K562 (cell line): Measurements from ENCODE around the gene PIP5K1B. TPM values are rescaled to one million over a fixed set of nuclear protein-coding genes. Genes with fewer than 3 reads are reported as not detected.

Source experiments
- ATAC-seq: fragments of 200-7000 bp; cut with Tn5 transposase; 3 replicates; pipeline ENCODE4 v1.9.1; 2020; ENCODE audit warnings: moderate library complexity
- BruUV-seq: library from RNA; stranded (reverse); fragments of 400-500 nt; replicated peaks from 2 replicates; lab custom pipeline; 2021; lab: Mats Ljungman, UMichigan
- CTCF ChIA-PET: fragments of 300-600 bp; formaldehyde crosslinking; extraction: SDS; loops from one replicate; lab custom pipeline; 2021; ENCODE audit warnings: low intra/inter-chr PET ratio; lab: Yijun Ruan, JAX
- POLR2A ChIA-PET: fragments of 300-600, 350-650 bp; sonication (Branson Sonifier 250); formaldehyde crosslinking; extraction: SDS; loops from one replicate; lab custom pipeline; 2021; ENCODE audit warnings: antibody characterized with exemption, inconsistent platforms; lab: Yijun Ruan, JAX
- DNase-seq, 4 experiments: peaks; one replicate each; pipeline versions ENCODE4 v3.0.0 to v3.0.0-alpha.2; 2011 to 2018; ENCODE audit warnings: low spot score in 3 of 4, mixed read lengths in 3 of 4; ENCODE audit errors: extremely low read depth in 1 of 4
- FAIRE-seq: peaks from 2 replicates; lab custom pipeline; 2011; peaks lifted over from hg19 to GRCh38; lab: Jason Lieb, UNC
- H2AFZ ChIP-seq: 2 replicates; pipeline ENCODE4 v1.6.0; 2011; ENCODE audit warnings: low read depth, low read length, control low read depth, inconsistent platforms
- H3K27ac ChIP-seq: fragments of 200-600 bp; 3 replicates; pipeline ENCODE4 v1.8.0; 2011; ENCODE audit warnings: low read depth, mild to moderate bottlenecking, control low read depth, inconsistent platforms, low read length, moderate library complexity, mixed read lengths; ENCODE audit errors: extremely low read depth
- H3K27me3 ChIP-seq, 2 experiments: fragments of 300-600 bp in 1 of 2; 2 replicates in 1 of 2; 3 replicates in 1 of 2; pipeline versions ENCODE4 v1.6.0 to v1.8.0; 2011; ENCODE audit warnings: inconsistent platforms in 2 of 2, low read length in 2 of 2, mild to moderate bottlenecking in 1 of 2, mixed read lengths in 1 of 2, moderate library complexity in 1 of 2; ENCODE audit not compliant: control insufficient read depth in 2 of 2, insufficient read depth in 2 of 2
- H3K36me3 ChIP-seq: fragments of 300-600 bp; 3 replicates; pipeline ENCODE4 v1.8.0; 2011; ENCODE audit warnings: mild to moderate bottlenecking, low read length, inconsistent platforms; ENCODE audit not compliant: control insufficient read depth, insufficient read depth
- H3K4me1 ChIP-seq, 2 experiments: fragments of 200-600 bp in 1 of 2; replicated peaks in 1 of 2; 2 replicates in 1 of 2; 3 replicates in 1 of 2; pipeline versions ENCODE4 v1.5.1 to v1.8.0; 2011; ENCODE audit warnings: inconsistent platforms in 2 of 2, low read length in 2 of 2, mild to moderate bottlenecking in 1 of 2, mixed read lengths in 1 of 2, moderate library complexity in 1 of 2; ENCODE audit not compliant: control insufficient read depth in 2 of 2, insufficient read depth in 2 of 2
- H3K4me2 ChIP-seq: 2 replicates; pipeline ENCODE4 v1.6.1; 2011; ENCODE audit warnings: low read length, control low read depth, inconsistent platforms, mixed read lengths; ENCODE audit not compliant: insufficient read depth
- H3K4me3 ChIP-seq: fragments of 200-600 bp; sonication (generic), shearing (Covaris generic); 2 replicates; pipeline ENCODE4 v1.5.1; 2016; ENCODE audit warnings: control low read depth, inconsistent platforms
- H3K79me2 ChIP-seq: fragments of 200-600 bp; 3 replicates; pipeline ENCODE4 v1.8.0; 2011; ENCODE audit warnings: low read length, inconsistent platforms; ENCODE audit not compliant: control insufficient read depth, insufficient read depth
- H3K9ac ChIP-seq, 2 experiments: 2 replicates each; pipeline versions ENCODE4 v1.6.0 to v1.6.1; 2011; ENCODE audit warnings: low read depth in 2 of 2, low read length in 2 of 2, control low read depth in 1 of 2, inconsistent platforms in 1 of 2, mild to moderate bottlenecking in 1 of 2, mixed read lengths in 1 of 2; ENCODE audit not compliant: insufficient read depth in 1 of 2
- H3K9me1 ChIP-seq: one replicate; pipeline ENCODE4 v1.6.0; 2011; ENCODE audit warnings: inconsistent platforms, mild to moderate bottlenecking, low read length, moderate library complexity; ENCODE audit not compliant: control insufficient read depth, insufficient read depth
- H3K9me3 ChIP-seq: replicated peaks from 2 replicates; pipeline ENCODE4 v1.5.1; 2011; ENCODE audit warnings: low read depth, low read length, inconsistent platforms; ENCODE audit not compliant: control insufficient read depth, insufficient read depth
- H4K20me1 ChIP-seq: replicated peaks from 2 replicates; pipeline ENCODE4 v1.6.1; 2011; ENCODE audit warnings: low read length, inconsistent platforms, mixed read lengths; ENCODE audit not compliant: control insufficient read depth, insufficient read depth
- GABPA ChIP-seq: fragments of 200-800 bp; sonication (Bioruptor generic); conservative IDR thresholded peaks from 2 replicates; pipeline ENCODE4 v1.6.1; 2016; ENCODE audit warnings: low read depth, missing genetic modification characterization, missing compliant biosample characterization
- HDAC8 ChIP-seq: fragments of 450-650 bp; IDR thresholded peaks from 2 replicates; pipeline ENCODE4 v1.6.1; 2016; ENCODE audit warnings: mild to moderate bottlenecking, missing genetic modification characterization, moderate library complexity, missing compliant biosample characterization
- KAT2B ChIP-seq: IDR thresholded peaks from one replicate; pipeline ENCODE4 v1.6.1; 2012; ENCODE audit warnings: low read depth, mild to moderate bottlenecking, control low read depth, inconsistent platforms, low read length, moderate library complexity
- NFXL1 ChIP-seq: fragments of 450-650 bp; formaldehyde crosslinking; IDR thresholded peaks from 2 replicates; pipeline ENCODE4 v1.4.0; 2021; ENCODE audit warnings: mild to moderate bottlenecking
- PTTG1 ChIP-seq: fragments of 450-650 bp; IDR thresholded peaks from 2 replicates; pipeline ENCODE4 v1.6.1; 2016; ENCODE audit warnings: low read depth, mild to moderate bottlenecking, missing genetic modification characterization, missing compliant biosample characterization
- RAD51 ChIP-seq: fragments of 450-650 bp; IDR thresholded peaks from 2 replicates; pipeline ENCODE4 v1.7.1; 2016; ENCODE audit warnings: low read depth, mild to moderate bottlenecking, borderline replicate concordance
- RUNX1 ChIP-seq: sonication (generic); IDR thresholded peaks from 2 replicates; pipeline ENCODE4 v1.6.1; 2016; ENCODE audit warnings: antibody characterized with exemption, low read depth
- TBP ChIP-seq: optimal IDR thresholded peaks from 2 replicates; pipeline ENCODE3; 2011; ENCODE audit warnings: low read depth, low read length, improper control_type of control experiment
- ZBTB2 ChIP-seq: fragments of 450-650 bp; IDR thresholded peaks from 2 replicates; pipeline ENCODE4 v1.6.1; 2016; ENCODE audit warnings: antibody characterized with exemption
- ZNF766 ChIP-seq: fragments of 200-800 bp; sonication (Bioruptor generic); conservative IDR thresholded peaks from 2 replicates; pipeline ENCODE4 v1.6.1; 2016; ENCODE audit warnings: missing genetic modification characterization, missing compliant biosample characterization
- WGBS: fragments of 100-300 bp; shearing (Covaris generic); methylation state at CpG from one replicate; pipeline ENCODE4 v1.1.6; 2016; ENCODE audit warnings: low coverage, mixed read lengths; ENCODE audit not compliant: insufficient coverage; ENCODE audit errors: missing lambda C conversion rate; 5-methylcytosine and 5-hydroxymethylcytosine counted together
- in situ Hi-C: fragments of 300-500 bp; cut with MboI; formaldehyde crosslinking; loops from 4 replicates; pipeline ENCODE4 v1.15.0; 2018; ENCODE audit warnings: inconsistent platforms, mixed read lengths
- intact Hi-C: fragments of 100-400 bp; cut with micrococcal nuclease; formaldehyde crosslinking; loops from 2 replicates; pipeline ENCODE4 v1.14.2; 2022
- polyA plus RNA-seq, 8 experiments: library from polyadenylated mRNA; depleted of rRNA in 4 of 8; stranded (reverse) in 5 of 8; unstranded in 3 of 8; fragments of >200 nt; fragmentation: Nextera tagmentation in 2 of 8; fragmentation: Illumina TruSeq in 1 of 8; extraction: Ambion mirVana in 2 of 8; extraction: Trizol in 1 of 8; gene quantifications; 2 replicates each; pipeline versions ENCODE4 v1.2.1 to v1.2.3, GENCODE V29; 2011 to 2014; ENCODE audit warnings: inconsistent platforms in 1 of 8, missing spikeins in 1 of 8
- total RNA-seq, 7 experiments: library from RNA; depleted of rRNA in 6 of 7; stranded (reverse); fragments of >200 nt in 6 of 7; fragmentation: Illumina TruSeq in 2 of 7; extraction: Trizol in 2 of 7; gene quantifications; 2 replicates each; pipeline versions ENCODE4 v1.2.1 to v1.2.3, GENCODE V29; 2011 to 2021; ENCODE audit warnings: low replicate concordance in 1 of 7
- TF ChIP-seq, protein P1 (sequence below): IDR thresholded peaks from 3 replicates; pipeline ENCODE4 v1.6.1; 2011; ENCODE audit warnings: borderline replicate concordance, mild to moderate bottlenecking, moderate library complexity; ENCODE audit not compliant: insufficient read length; ENCODE audit errors: extremely low read depth

PIP5K1B gene
- total and polyA plus RNA-seq, 9 of the 15 experiments (the other 6 are each of a cell fraction or from before 2014, with no cell fraction given), result 3.1 to 12.9 (median 7.4) TPM

DNA sequence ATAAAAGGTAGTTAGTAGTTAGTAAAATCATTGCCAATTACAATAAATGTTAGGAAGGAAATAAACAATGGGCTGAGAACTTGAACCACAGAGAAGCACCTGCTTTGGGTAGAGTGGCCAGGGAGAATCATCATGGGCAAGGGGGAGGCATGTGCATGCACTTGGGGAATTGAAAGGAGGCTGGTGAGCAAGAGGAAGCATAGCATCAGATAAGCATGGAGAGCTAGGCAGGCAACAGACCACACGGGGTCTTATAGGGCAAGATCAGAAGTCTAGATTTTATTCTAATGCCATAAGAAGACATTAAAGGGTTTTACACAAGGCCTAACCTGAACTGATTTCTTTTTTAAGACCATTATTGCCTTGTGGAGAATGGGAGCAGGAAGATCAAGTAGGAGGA lies 93.4 kb downstream of the PIP5K1B start:
- no peaks in the 10 kb centered on the region for H3K36me3 ChIP-seq
- H3K9me1 ChIP-seq, result no peaks in the 10 kb centered on the region
- H3K9ac ChIP-seq, result no peak overlapping the region
- 0 out of 2 replicates have a peak, but pooled peaks cover 4% of the 10 kb centered on the region for H4K20me1 ChIP-seq
- no peak overlapping the region for H3K4me3 ChIP-seq
- no peak overlapping the region for H3K27ac ChIP-seq
- FAIRE-seq, result no peak
- ChIA-PET POLR2A (no interaction called here), CTCF (no interaction called here)
- no peak overlapping the region for H3K4me2 ChIP-seq
- DNase-seq, result no peak
- peaks cover 6% of the 10 kb centered on the region; the same call in 2 of the 3 replicates for H3K79me2 ChIP-seq
- no peaks in the 10 kb centered on the region for H3K27me3 ChIP-seq
- no TSS peak for BruUV-seq
- TF ChIP-seq RUNX1 (no peak), PTTG1 (tag) (no peak), NFXL1 (CRISPR knock-in tag) (no peak), ZBTB2 (no peak), TBP (no peak), HDAC8 (tag) (no peak), ZNF766 (CRISPR knock-in tag) (no peak), KAT2B (no peak), GABPA (tag) (no peak), RAD51 (no peak)
- TF ChIP-seq, protein P1, sequence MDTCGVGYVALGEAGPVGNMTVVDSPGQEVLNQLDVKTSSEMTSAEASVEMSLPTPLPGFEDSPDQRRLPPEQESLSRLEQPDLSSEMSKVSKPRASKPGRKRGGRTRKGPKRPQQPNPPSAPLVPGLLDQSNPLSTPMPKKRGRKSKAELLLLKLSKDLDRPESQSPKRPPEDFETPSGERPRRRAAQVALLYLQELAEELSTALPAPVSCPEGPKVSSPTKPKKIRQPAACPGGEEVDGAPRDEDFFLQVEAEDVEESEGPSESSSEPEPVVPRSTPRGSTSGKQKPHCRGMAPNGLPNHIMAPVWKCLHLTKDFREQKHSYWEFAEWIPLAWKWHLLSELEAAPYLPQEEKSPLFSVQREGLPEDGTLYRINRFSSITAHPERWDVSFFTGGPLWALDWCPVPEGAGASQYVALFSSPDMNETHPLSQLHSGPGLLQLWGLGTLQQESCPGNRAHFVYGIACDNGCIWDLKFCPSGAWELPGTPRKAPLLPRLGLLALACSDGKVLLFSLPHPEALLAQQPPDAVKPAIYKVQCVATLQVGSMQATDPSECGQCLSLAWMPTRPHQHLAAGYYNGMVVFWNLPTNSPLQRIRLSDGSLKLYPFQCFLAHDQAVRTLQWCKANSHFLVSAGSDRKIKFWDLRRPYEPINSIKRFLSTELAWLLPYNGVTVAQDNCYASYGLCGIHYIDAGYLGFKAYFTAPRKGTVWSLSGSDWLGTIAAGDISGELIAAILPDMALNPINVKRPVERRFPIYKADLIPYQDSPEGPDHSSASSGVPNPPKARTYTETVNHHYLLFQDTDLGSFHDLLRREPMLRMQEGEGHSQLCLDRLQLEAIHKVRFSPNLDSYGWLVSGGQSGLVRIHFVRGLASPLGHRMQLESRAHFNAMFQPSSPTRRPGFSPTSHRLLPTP, result no peak
- H3K9me3 ChIP-seq, result no peaks in the 10 kb centered on the region
- H2AFZ ChIP-seq, result no peak overlapping the region
- in situ Hi-C loops, result no loop called here
- WGBS, result 7% methylated on average over 1 of the region's 1 CpG
- no peak for ATAC-seq
- H3K4me1 ChIP-seq, result peaks cover 0 to 19% of the 10 kb centered on the region in 2 experiments; a peak in 2 of 5 replicates
- intact Hi-C loops, result no loop called here
